Bronchial smooth muscle cell (primary cell): ENCODE measurements around the gene IL1RL2. TPM values are rescaled to one million over a fixed set of nuclear protein-coding genes. Genes with fewer than 3 reads are reported as not detected.

Experiments used
- total RNA-seq: library from RNA; depleted of rRNA; stranded (reverse); fragments of >200 nt; gene quantifications from 2 replicates; pipeline ENCODE4 v1.2.1, GENCODE V29; 2014

Gene IL1RL2
- total RNA-seq = 1.9 and 2.2 TPM in 2 replicates

GRCh38 chr2:102186791-102187495 lies at the start of gene IL1RL2:
Gene IL1RL2, plus strand, starts transcription at chr2:102187023. Its CDS starts 845 bp downstream, at chr2:102187868.

GRCh38 chr2:102141970-102142828 lies 44.6 kb upstream of the IL1RL2 start, which contains the start of gene IL1R1:
Gene IL1R1, plus strand, starts transcription at chr2:102142746. Its CDS starts 14,979 bp downstream, at chr2:102157725.

Other genes with a start within 250 kb of the IL1RL2 start
- gene IL1R2, start 195.1 kb upstream of the IL1RL2 start, total RNA-seq = 0.09 and 0.79 TPM in 2 replicates
- gene IL1R1, start 44.3 kb upstream of the IL1RL2 start, total RNA-seq = 59.3 and 108 TPM in 2 replicates
- gene IL1RL1, start 124.5 kb downstream of the IL1RL2 start, total RNA-seq = 0.17 and 0.32 TPM in 2 replicates
- gene IL18R1, start 168.8 kb downstream of the IL1RL2 start, total RNA-seq = 1.0 and 1.3 TPM in 2 replicates
- gene IL18RAP, start 236.1 kb downstream of the IL1RL2 start, total RNA-seq = not detected in 2 replicates